Right atrium auricular region (tissue), 2 donors: Measurements from ENCODE around the gene SMPD3. TPM values are rescaled to one million over a fixed set of nuclear protein-coding genes. Genes with fewer than 3 reads are reported as not detected.

Source experiments
- DNase-seq: peaks from one replicate; pipeline ENCODE4 v3.0.0-alpha.2; 2019; ENCODE audit warnings: low spot score
- H3K27ac ChIP-seq, 2 donors: fragments of 200-600 bp; sonication (generic); 1 replicate in 1 of 2; 2 replicates in 1 of 2; pipeline ENCODE4 v1.5.1; 2016 to 2019
- H3K27me3 ChIP-seq, 2 donors: fragments of 200-600 bp; sonication (generic); one replicate each; pipeline versions ENCODE4 v1.5.1 to v1.6.0; 2017 to 2019
- H3K36me3 ChIP-seq: fragments of 200-600 bp; sonication (generic); one replicate; pipeline ENCODE4 v1.5.1; 2016
- H3K4me1 ChIP-seq, 2 donors: fragments of 200-600 bp; sonication (generic); one replicate each; pipeline versions ENCODE4 v1.5.1 to v1.6.0; 2017 to 2019
- H3K4me3 ChIP-seq, 2 donors: fragments of 200-600 bp; sonication (generic); 1 replicate in 1 of 2; 2 replicates in 1 of 2; pipeline ENCODE4 v1.5.1; 2017 to 2019; ENCODE audit warnings: mild to moderate bottlenecking in 1 of 2, moderate library complexity in 1 of 2
- H3K9me3 ChIP-seq, 2 donors: fragments of 200-600 bp; sonication (generic); one replicate each; pipeline ENCODE4 v1.5.1; 2019
- total RNA-seq, 2 donors: library from RNA; depleted of rRNA; stranded (reverse); fragments of >200 nt; gene quantifications; one replicate each; pipeline ENCODE4 v1.1.0, GENCODE V29; 2016
- TF ChIP-seq, protein P1 (sequence below), 2 donors: fragments of 200-600 bp; sonication (generic); IDR thresholded peaks; one replicate each; pipeline ENCODE4 v1.5.1; 2019; ENCODE audit warnings: antibody characterized with exemption in 2 of 2

SMPD3 gene
- total RNA-seq, 2 donors from 2014 or later: 3.0 to 4.4 TPM

DNA sequence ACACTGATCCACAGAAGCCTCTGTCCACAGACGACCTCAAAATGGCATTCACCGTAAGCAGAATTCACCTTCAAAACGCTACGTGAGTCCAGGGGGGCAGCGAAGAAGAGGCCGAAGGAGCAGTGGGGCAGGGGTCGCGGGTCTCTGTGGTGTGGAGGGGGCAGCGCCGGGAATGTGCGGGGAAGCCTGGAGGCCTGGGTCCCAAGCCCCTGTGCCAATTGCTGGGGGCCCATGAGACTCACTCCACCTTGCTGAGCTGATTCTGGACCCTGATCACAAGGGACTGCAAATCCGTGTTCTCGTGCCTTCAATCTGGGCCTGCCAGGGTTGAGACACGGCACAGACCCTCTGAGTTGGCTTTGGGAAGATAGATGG, 43.3 kb upstream of the SMPD3 start:
- Histone ChIP-seq H3K4me3 (no peak overlapping the region), H3K27me3 (no peaks in the 10 kb centered on the region), H3K36me3 (no peaks in the 10 kb centered on the region), H3K9me3 (no peaks in the 10 kb centered on the region), H3K27ac (no peak overlapping the region), H3K4me1 (peaks cover 0 to 5% of the 10 kb centered on the region in 2 donors)
- DNase-seq: no peak
- TF ChIP-seq, protein P1, sequence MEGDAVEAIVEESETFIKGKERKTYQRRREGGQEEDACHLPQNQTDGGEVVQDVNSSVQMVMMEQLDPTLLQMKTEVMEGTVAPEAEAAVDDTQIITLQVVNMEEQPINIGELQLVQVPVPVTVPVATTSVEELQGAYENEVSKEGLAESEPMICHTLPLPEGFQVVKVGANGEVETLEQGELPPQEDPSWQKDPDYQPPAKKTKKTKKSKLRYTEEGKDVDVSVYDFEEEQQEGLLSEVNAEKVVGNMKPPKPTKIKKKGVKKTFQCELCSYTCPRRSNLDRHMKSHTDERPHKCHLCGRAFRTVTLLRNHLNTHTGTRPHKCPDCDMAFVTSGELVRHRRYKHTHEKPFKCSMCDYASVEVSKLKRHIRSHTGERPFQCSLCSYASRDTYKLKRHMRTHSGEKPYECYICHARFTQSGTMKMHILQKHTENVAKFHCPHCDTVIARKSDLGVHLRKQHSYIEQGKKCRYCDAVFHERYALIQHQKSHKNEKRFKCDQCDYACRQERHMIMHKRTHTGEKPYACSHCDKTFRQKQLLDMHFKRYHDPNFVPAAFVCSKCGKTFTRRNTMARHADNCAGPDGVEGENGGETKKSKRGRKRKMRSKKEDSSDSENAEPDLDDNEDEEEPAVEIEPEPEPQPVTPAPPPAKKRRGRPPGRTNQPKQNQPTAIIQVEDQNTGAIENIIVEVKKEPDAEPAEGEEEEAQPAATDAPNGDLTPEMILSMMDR (IDR thresholded peaks at IDR 0.05): no peak

DNA sequence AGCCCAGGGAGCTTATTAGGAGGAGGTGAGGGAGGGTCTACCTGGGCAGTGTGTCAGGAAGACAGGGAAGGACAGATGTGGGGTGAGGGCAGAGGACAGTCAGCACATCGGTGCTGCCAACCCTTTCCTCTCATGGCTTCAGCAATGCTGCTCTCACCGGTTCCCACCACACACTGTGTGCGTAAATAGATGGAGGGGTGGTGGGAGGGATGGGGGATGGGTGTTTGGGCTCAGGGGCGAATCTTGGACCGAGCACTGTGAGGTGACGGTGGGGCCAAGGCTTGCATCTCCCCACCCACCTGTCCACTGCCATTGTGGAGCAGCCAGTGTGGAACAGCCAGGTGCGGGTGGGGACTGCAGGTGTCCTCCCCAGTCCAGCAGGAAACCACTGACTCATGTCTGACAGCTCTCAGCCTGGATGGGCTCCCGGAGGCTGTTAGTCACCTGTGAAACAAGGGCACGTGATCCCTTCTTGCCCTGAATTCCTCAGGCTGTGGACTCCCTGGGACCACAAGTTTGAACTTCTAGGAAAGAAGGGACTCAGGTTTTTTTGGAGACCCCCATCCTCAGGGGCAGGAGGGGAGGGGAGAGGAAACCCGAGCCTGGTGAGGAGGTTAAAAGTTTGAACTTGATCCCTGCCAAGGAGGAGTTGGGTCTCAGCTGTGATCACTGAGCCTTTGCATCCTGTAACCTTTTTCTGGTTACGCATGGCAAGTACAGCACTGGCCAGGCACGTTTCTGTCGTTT, 42.7 kb upstream of the SMPD3 start:
- TF ChIP-seq, protein P1 (IDR thresholded peaks at IDR 0.05): no peak
- DNase-seq: no peak
- no peaks in the 10 kb centered on the region for H3K27me3 ChIP-seq
- H3K4me1 ChIP-seq: peaks cover 0 to 5% of the 10 kb centered on the region in 2 donors
- H3K27ac ChIP-seq: no peak overlapping the region
- no peak overlapping the region for H3K4me3 ChIP-seq
- no peaks in the 10 kb centered on the region for H3K9me3 ChIP-seq
- no peaks in the 10 kb centered on the region for H3K36me3 ChIP-seq

- Histone ChIP-seq H3K27me3 (no peaks in the 10 kb centered on the region), H3K36me3 (no peaks in the 10 kb centered on the region), H3K4me1 (peaks cover 0 to 5% of the 10 kb centered on the region in 2 donors), H3K9me3 (no peaks in the 10 kb centered on the region), H3K27ac (no peak overlapping the region), H3K4me3 (no peak overlapping the region)
- TF ChIP-seq, protein P1 (IDR thresholded peaks at IDR 0.05): no peak
- no peak for DNase-seq
Observed at GRCh38 chr16:68490358-68490757, 42.0 kb upstream of the SMPD3 start.

DNA sequence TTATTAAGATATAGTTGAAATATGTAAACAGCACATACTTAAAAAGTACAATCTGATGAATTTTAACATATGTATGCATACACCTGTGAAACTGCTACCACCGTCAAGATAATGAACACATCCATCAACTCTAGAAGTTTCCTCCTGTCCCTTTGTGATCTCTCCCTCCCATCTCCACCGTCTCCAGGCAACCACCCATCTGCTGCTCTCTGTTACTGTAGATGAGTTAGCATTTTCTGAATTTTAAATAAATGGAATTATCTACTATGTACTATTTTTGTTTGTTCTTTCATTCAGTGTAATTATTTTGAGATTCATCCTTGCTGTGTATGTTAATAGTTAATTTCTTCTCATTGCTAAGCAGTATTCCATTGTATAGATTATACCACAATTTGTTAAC, 40.2 kb upstream of the SMPD3 start:
- Histone ChIP-seq H3K27ac (no peak overlapping the region), H3K4me1 (peaks cover 0 to 5% of the 10 kb centered on the region in 2 donors), H3K9me3 (no peaks in the 10 kb centered on the region), H3K36me3 (no peaks in the 10 kb centered on the region), H3K4me3 (no peak overlapping the region), H3K27me3 (no peaks in the 10 kb centered on the region)
- no peak for DNase-seq
- TF ChIP-seq, protein P1 (IDR thresholded peaks at IDR 0.05): no peak

GRCh38 chr16:68487669-68488068, 39.4 kb upstream of the SMPD3 start:
- H3K27me3 ChIP-seq: no peaks in the 10 kb centered on the region
- TF ChIP-seq, protein P1 (IDR thresholded peaks at IDR 0.05): no peak
- no peak overlapping the region for H3K27ac ChIP-seq
- peaks cover 0 to 5% of the 10 kb centered on the region in 2 donors for H3K4me1 ChIP-seq
- no peak for DNase-seq
- H3K4me3 ChIP-seq: no peak overlapping the region
- H3K9me3 ChIP-seq: no peaks in the 10 kb centered on the region
- H3K36me3 ChIP-seq: no peaks in the 10 kb centered on the region

DNA sequence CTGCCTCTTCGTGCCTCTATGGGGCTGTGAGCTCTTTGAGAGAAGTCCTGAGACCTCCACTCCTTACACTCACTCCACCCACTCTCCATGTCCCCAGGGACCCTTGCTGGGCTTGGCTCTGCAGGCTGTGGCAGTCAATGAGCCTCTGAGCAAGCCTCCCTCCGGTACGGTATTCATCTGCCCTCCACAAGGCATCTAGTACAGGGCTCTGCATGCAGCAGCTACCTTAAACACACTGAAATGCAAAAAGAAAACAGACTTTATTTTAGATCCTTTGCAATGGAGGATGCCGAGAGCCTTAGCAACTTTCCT, 38.9 kb upstream of the SMPD3 start:
- Histone ChIP-seq H3K27ac (no peak overlapping the region), H3K27me3 (no peaks in the 10 kb centered on the region), H3K9me3 (no peaks in the 10 kb centered on the region), H3K4me3 (no peak overlapping the region), H3K4me1 (peaks cover 0 to 5% of the 10 kb centered on the region in 2 donors), H3K36me3 (no peaks in the 10 kb centered on the region)
- TF ChIP-seq, protein P1 (IDR thresholded peaks at IDR 0.05): no peak
- DNase-seq: no peak
